HG03469 (cell line): ENCODE results near the gene PTK7.

ENCODE experiments used
- ATAC-seq: cut with Tn5 transposase; IDR thresholded peaks from one replicate; pipeline ENCODE4 v1.9.1; 2021; ENCODE audit warnings: mild to moderate bottlenecking, moderate library complexity, moderate number of reproducible peaks; ENCODE audit not compliant: unreplicated experiment

The PTK7 gene

DNA sequence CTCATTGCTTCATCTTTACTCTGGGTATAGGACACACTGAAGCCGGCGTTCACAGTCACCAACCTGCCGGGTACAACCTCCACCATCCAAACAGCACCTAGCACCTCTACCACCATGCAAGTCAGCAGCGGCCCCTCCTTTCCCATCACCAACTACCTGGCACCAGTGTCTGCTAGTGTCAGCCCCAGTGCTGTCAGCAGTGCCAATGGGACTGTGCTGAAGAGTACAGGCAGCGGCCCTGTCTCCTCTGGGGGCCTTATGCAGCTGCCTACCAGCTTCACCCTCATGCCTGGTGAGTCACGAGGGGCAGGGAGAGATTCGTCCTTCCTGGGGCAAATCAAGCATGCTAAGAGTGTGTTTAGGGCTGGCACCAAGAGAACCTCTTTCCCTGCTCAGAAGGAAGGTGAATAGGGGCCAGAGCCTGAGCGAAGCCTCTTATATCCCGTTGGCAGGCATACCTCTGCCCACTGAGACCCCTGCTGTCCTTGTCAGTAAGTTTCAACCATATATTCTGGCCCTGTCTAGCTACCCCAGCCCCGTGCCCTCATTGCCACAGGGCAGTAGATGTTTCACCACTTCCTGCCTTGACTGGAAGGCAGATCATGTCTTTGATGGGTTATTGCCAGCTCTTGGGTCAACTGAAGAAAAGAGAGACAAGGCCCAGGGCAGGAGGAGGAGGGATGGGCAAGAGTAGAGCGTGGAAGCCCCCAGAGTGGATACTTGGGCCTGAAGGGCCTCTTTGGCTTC, 99.7 kb downstream of the PTK7 start:
- ATAC-seq, result no peak

GRCh38 chr6:43176423-43176786, 100.3 kb downstream of the PTK7 start:
- ATAC-seq, result no peak

- ATAC-seq, result no peak
Measured at GRCh38 chr6:43178150-43178549, 102.0 kb downstream of the PTK7 start.

- ATAC-seq, result no peak
Measured at GRCh38 chr6:43178951-43179830, 103.1 kb downstream of the PTK7 start.

GRCh38 chr6:43180058-43180457, 103.9 kb downstream of the PTK7 start:
- ATAC-seq, result no peak

GRCh38 chr6:43180985-43181384, 104.9 kb downstream of the PTK7 start:
- ATAC-seq, result no peak

- no peak for ATAC-seq
Measured at GRCh38 chr6:43181621-43181941, 105.5 kb downstream of the PTK7 start.

- peak; percentile 63 for ATAC-seq
Measured at GRCh38 chr6:43181942-43182860, 106.1 kb downstream of the PTK7 start, which contains the start of gene CUL9. CUL9 (plus strand) TSS chr6:43182196; CDS start chr6:43184311, 2,115 bp downstream.

DNA sequence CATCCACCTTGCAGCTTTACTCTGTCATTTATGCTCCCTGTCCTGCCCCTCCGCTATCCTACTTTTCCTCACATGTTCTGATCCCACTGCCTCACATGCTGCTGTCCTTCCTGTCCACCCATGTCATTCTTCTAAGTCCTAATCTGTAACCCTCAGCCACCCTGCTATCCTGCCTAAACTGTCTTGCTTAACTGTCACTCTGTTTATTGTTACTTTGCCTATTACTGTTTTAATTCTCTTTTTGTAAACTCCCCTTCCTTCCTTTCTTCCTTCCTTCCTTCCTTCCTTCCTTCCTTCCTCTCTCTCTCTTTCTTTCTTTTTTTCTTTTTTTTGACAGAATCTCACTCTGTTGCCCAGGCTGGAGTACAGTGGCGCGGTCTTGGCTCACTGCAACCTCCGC, 107.3 kb downstream of the PTK7 start:
- no peak for ATAC-seq

DNA sequence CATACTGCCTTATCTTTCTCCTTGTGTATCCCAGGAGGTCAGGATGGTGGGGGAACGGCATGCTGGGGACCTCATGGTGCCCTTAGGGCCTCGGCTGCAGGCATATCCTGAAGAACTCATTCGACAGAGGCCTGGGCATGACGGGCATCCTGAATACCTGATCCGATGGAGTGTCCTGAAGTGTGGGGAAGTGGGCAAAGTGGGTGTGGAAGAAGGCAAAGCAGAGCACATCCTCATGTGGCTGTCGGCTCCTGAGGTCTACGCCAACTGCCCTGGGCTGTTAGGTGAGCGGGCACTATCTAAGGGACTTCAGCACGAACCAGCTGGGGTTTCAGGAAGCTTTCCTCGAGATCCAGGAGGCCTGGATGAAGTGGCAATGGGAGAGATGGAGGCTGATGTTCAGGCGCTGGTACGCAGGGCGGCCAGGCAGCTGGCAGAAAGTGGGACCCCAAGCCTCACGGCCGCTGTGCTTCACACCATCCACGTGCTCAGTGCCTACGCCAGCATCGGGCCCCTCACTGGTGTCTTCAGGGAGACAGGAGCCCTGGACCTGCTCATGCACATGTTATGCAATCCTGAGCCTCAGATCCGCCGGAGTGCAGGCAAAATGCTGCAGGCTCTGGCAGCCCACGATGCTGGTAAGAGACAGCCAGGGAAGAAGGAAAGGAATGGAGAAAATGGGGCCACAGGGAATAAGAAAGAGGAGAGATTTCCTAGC, 108.3 kb downstream of the PTK7 start:
- ATAC-seq, result no peak

DNA sequence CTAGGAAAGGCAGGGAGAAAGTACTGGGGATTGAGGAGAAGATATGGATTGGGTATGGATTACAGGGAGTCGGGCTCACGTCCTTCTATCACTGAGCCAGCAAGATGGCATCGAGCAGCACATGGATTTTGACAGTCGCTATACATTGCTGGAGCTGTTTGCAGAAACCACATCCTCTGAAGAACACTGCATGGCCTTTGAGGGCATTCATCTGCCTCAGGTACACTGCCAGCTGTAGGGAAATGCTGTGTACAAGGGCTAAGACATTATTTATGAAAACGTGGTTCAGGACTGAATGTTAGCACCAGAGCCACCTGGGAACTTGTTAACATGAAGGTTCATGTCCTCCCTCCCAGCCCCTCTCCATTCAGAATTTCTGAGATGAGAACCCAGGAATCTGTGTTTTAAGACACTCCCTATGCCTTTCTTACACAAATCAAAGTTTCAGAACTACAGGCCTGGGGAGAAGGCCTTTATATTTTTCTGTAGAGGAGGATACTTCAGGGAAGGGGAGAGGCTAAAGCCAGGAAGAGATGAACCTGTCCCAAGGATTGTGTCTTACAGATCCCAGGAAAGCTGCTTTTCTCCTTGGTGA, 109.4 kb downstream of the PTK7 start:
- no peak for ATAC-seq

DNA sequence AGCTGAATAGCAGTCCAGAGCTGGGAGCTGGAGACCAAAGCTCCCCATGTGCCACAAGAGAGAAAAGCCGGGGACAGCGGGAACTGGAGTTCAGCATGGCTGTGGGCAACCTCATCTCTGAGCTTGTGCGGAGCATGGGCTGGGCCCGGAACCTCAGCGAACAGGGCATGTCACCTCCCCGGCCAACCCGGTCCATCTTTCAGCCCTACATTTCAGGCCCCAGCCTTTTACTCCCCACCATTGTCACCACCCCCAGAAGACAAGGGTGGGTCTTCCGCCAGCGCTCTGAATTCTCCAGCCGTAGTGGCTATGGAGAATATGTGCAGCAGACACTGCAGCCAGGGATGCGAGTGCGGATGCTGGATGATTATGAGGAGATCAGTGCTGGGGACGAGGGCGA, 109.9 kb downstream of the PTK7 start:
- ATAC-seq, result no peak

DNA sequence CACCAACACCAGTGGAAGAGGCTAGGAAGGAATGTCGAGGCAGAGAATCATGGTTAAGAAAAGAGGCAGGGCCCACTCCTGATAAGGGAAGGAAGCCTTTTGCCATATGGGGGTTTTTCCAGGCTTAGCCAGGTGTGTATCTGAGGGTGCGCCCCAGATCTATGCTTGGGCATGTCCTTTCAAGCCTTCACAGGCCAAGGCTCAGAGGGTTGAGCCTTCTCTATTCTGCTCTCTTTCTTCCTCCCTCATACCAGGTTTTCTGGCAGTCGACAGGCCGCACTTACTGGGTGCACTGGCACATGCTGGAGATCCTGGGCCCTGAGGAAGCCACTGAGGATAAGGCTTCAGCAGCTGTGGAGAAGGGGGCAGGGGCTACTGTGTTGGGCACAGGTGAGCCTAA, 110.6 kb downstream of the PTK7 start:
- no peak for ATAC-seq

DNA sequence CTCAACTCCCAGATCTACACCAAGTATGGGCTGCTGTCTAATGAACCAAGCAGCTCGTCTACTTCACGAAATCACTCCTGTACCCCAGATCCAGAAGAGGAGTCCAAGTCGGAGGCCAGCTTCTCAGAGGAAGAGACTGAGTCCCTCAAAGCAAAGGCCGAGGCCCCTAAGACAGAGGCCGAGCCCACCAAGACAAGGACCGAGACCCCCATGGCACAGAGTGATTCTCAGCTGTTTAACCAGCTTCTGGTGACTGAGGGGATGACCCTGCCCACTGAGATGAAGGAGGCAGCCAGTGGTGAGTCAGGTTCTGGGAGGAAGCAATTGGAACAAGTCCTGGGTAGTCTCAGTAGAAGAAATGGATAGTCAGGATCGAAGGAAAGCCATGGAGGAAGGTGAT, 111.7 kb downstream of the PTK7 start:
- ATAC-seq, result no peak

DNA sequence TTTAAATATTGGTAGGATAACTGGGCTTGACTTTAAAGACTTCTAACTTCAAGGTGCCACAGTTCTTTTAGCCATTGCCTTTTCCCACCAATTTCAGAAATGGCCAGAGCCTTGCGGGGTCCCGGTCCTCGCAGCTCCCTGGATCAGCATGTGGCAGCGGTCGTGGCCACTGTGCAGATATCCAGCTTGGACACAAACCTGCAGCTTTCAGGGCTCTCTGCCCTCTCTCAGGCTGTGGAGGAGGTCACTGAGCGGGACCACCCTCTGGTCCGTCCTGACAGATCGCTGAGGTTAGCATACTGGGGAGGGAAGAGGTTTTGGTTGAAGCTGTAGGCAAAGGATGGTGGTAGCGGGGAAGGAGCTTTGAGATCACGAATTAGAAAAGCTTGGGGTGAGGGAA, 112.3 kb downstream of the PTK7 start:
- ATAC-seq, result no peak

DNA sequence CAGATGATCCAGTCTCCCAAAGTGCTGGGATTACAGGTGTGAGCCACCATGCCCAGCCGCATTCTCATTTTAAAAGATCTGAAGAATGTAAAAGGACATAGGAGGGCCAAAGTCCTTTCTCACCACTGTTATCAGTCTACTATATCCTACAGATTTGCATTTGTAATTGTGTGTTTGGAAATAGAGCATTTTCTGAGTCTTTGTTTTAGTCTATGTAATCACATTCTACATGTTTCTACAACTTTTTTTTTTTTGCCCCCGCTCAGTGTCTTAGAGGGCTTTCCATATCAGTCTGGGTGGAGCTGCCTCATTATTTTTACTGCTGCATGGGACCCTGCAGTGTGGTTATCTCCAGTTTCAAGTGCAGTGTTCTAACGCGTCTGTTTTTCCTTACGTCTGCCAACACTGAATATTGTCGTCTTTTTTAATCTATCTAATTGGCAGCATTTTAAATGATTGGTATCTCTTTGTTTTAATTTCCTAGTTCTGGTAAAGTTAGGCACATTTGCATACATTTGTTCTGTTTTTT, 113.7 kb downstream of the PTK7 start:
- no peak for ATAC-seq

- no peak for ATAC-seq
Measured at GRCh38 chr6:43192911-43193310, 116.8 kb downstream of the PTK7 start.

DNA sequence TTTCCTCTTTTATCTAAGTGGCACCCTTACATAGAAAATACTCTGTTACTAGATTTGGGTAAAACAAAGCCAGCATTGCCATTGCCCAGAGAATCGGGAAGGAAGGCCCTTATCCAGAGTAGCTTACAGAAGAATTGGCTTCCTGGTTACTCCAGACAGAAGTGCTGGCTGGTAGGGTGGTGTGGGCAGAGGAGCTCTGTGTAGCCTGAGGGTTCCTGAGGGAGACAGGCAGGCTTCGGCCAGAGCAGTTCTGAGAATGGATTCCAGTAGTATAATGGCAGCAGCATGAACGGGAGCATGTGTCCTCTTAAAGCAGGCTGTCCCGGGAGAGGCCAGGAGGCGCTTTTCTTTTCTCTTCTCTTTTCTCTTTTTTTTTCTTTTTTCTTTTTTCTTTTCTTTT, 117.8 kb downstream of the PTK7 start:
- ATAC-seq, result no peak

GRCh38 chr6:43196337-43196736, 120.2 kb downstream of the PTK7 start:
- no peak for ATAC-seq

DNA sequence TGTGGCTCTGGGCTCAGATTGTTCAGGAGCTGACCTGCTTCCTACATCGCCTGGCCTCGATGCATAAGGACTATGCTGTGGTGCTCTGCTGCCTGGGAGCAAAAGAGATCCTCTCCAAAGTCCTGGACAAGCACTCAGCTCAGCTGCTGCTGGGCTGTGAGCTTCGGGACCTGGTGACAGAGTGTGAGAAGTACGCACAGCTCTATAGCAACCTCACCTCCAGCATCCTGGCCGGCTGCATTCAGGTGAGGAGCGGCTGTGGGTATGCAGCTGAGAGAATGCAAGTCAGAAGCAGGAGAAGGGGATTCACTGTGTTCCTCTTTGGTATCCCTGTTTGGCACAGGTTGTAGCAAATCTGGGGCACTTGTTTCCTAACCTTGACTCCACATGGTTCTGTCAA, 123.8 kb downstream of the PTK7 start:
- ATAC-seq, result no peak
